ENCODE results near the gene COL6A1. TPM values are rescaled to one million over a fixed set of nuclear protein-coding genes. Genes with fewer than 3 reads are reported as not detected.
A peak's percentile ranks its signal among the peaks of the same experiment; 100 is the strongest.

Gene COL6A1
- total and polyA plus RNA-seq, 2 of the 13 experiments (the other 11 are each of a cell fraction or from before 2014, with no cell fraction given) = 3.1 to 4.8 TPM

DNA sequence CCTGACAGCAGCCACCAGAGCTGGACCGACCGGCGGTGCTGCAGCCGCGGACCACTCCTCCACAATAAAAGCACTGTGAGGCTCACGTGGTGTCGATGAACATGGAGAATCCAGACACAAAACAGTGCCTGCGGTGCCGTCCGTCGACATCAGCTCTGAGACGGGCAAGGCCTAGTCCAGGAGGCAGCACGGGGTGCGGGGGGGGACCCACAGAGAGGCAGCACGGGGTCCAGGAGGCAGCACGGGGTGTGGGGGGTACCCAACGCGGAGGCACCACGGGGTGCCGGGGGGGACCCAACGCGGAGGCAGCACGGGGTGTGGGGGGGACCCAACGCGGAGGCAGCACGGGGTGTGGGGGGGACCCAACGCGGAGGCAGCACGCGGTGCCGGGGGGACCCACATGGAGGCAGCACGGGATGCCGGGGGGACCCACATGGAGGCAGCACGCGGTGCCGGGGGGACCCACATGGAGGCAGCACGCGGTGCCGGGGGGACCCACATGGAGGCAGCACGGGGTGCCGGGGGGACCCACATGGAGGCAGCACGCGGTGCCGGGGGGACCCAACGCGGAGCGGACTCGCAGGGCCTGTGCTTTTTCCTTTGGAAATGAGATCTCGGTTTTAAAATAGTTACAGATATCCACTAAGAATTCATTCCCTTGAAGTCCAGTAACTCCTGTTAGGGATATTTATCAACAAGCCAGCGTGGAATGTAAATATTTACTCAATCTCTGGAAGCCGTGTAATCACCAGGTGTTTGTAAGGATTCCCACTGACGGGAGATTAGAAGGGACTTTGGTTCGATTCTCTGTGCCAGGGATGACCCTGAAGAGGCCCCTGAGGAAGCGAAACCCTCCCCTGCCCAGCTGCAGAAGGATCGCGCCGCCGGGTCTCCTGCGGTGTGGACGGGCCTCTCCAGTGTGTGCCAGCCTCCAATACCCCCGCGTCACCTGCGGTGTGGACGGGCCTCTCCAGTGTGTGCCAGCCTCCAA, 52.1 kb downstream of the COL6A1 start (continued):
- 0 out of 2 replicates have a peak, but pooled peaks have one; percentile 52 for TF ChIP-seq ZNF740 (CRISPR knock-in tag; IDR thresholded peaks at IDR 0.05)
- peak in 1 of 2 experiments; percentile 67; a peak in 2 of 4 replicates for TF ChIP-seq EP300 (IDR thresholded peaks at IDR 0.05; ENCODE audit: low read depth in 2 of 2, low read length in 2 of 2)
- TF ChIP-seq EP300 (CRISPR knock-in tag; IDR thresholded peaks at IDR 0.05; ENCODE audit: borderline replicate concordance) = no peak
- no peak for TF ChIP-seq ARNT (IDR thresholded peaks at IDR 0.05)
- TF ChIP-seq BRD4 (CRISPR knock-in tag; IDR thresholded peaks at IDR 0.05) = peak; percentile 55; the same call in 1 of the 2 replicates
- 0 out of 2 replicates have a peak, but pooled peaks have one; percentile 8 for TF ChIP-seq FOXO1 (CRISPR knock-in tag; IDR thresholded peaks at IDR 0.05)
- 0 out of 2 replicates have a peak, but pooled peaks have one; percentile 37 for TF ChIP-seq AHDC1 (CRISPR knock-in tag; IDR thresholded peaks at IDR 0.05; ENCODE audit: borderline replicate concordance)
- TF ChIP-seq FOXA3 (CRISPR knock-in tag; IDR thresholded peaks at IDR 0.05) = peak; percentile 89
- TF ChIP-seq, protein P1, sequence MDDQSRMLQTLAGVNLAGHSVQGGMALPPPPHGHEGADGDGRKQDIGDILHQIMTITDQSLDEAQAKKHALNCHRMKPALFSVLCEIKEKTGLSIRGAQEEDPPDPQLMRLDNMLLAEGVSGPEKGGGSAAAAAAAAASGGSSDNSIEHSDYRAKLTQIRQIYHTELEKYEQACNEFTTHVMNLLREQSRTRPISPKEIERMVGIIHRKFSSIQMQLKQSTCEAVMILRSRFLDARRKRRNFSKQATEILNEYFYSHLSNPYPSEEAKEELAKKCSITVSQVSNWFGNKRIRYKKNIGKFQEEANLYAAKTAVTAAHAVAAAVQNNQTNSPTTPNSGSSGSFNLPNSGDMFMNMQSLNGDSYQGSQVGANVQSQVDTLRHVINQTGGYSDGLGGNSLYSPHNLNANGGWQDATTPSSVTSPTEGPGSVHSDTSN (CRISPR knock-in tag; IDR thresholded peaks at IDR 0.05; ENCODE audit: borderline replicate concordance) = no peak
- peak; percentile 48; the same call in 1 of the 2 replicates for TF ChIP-seq PATZ1 (CRISPR knock-in tag; IDR thresholded peaks at IDR 0.05)
- peak; percentile 55 for TF ChIP-seq GABPA (IDR thresholded peaks at IDR 0.05; ENCODE audit: low read depth, low read length)
- TF ChIP-seq GABPA (CRISPR knock-in tag; IDR thresholded peaks at IDR 0.05; ENCODE audit: low read depth) = peak; percentile 44; the same call in 1 of the 2 replicates
- TF ChIP-seq IRF2 (CRISPR knock-in tag; IDR thresholded peaks at IDR 0.05) = 0 out of 2 replicates have a peak, but pooled peaks have one; percentile 10
- no peak for TF ChIP-seq SP140L (CRISPR knock-in tag; IDR thresholded peaks at IDR 0.05; ENCODE audit: borderline replicate concordance)
- TF ChIP-seq GABPB1 (CRISPR knock-in tag; IDR thresholded peaks at IDR 0.05) = peak; percentile 84
- peak; percentile 81 for TF ChIP-seq ZBTB10 (CRISPR knock-in tag; IDR thresholded peaks at IDR 0.05; ENCODE audit: borderline replicate concordance)

Data from HepG2 (cell line).